Mesendoderm (in vitro differentiated cells): ENCODE measurements around the gene SNX4.

Experiments used
- DNase-seq: peaks from one replicate; pipeline ENCODE4 v3.0.0; 2013
- H2AK5ac ChIP-seq: 2 replicates; pipeline ENCODE4 v1.6.1; 2013; ENCODE audit warnings: low read length, inconsistent platforms
- H2BK120ac ChIP-seq: 2 replicates; pipeline ENCODE4 v1.6.1; 2013; ENCODE audit warnings: low read depth, mild to moderate bottlenecking, low read length, moderate library complexity, mixed read lengths
- H2BK15ac ChIP-seq: replicated peaks from 2 replicates; pipeline ENCODE4 v1.6.1; 2013; ENCODE audit warnings: low read depth, mild to moderate bottlenecking, moderate library complexity
- H2BK5ac ChIP-seq: 2 replicates; pipeline ENCODE4 v1.6.1; 2013; ENCODE audit warnings: low read length, inconsistent platforms
- H3K18ac ChIP-seq: 2 replicates; pipeline ENCODE4 v1.6.1; 2013; ENCODE audit warnings: mild to moderate bottlenecking, low read length, mixed read lengths
- H3K23ac ChIP-seq: one replicate; pipeline ENCODE4 v1.6.1; 2013; ENCODE audit warnings: low read length
- H3K27ac ChIP-seq: 2 replicates; pipeline ENCODE4 v1.5.1; 2013; ENCODE audit warnings: low read depth, mild to moderate bottlenecking, inconsistent platforms, low read length, moderate library complexity
- H3K27me3 ChIP-seq: 2 replicates; pipeline ENCODE4 v1.6.1; 2013; ENCODE audit warnings: low read length, control low read depth, mild to moderate bottlenecking, inconsistent platforms; ENCODE audit not compliant: insufficient read depth, poor library complexity
- H3K36me3 ChIP-seq: 2 replicates; pipeline ENCODE4 v1.6.1; 2013; ENCODE audit warnings: low read length, inconsistent platforms; ENCODE audit not compliant: control insufficient read depth, insufficient read depth
- H3K4ac ChIP-seq: one replicate; pipeline ENCODE4 v1.6.1; 2013; ENCODE audit warnings: low read depth, mild to moderate bottlenecking, low read length, moderate library complexity
- H3K4me1 ChIP-seq: 2 replicates; pipeline ENCODE4 v1.6.1; 2013; ENCODE audit warnings: low read depth, low read length, inconsistent platforms; ENCODE audit not compliant: control insufficient read depth
- H3K4me2 ChIP-seq: 2 replicates; pipeline ENCODE4 v1.6.1; 2013; ENCODE audit warnings: low read length
- H3K4me3 ChIP-seq: 2 replicates; pipeline ENCODE4 v1.5.1; 2013; ENCODE audit warnings: mild to moderate bottlenecking, low read length
- H3K56ac ChIP-seq: one replicate; pipeline ENCODE4 v1.6.1; 2013; ENCODE audit warnings: low read length
- H3K79me1 ChIP-seq: 2 replicates; pipeline ENCODE4 v1.6.1; 2013; ENCODE audit warnings: low read length, inconsistent platforms
- H3K79me2 ChIP-seq: 2 replicates; pipeline ENCODE4 v1.6.1; 2013; ENCODE audit warnings: mild to moderate bottlenecking, low read length; ENCODE audit not compliant: control insufficient read depth, insufficient read depth
- H3K9ac ChIP-seq: 2 replicates; pipeline ENCODE4 v1.6.1; 2013; ENCODE audit warnings: low read length, inconsistent platforms
- H4K5ac ChIP-seq: one replicate; pipeline ENCODE4 v1.6.1; 2013; ENCODE audit warnings: low read length
- H4K8ac ChIP-seq: one replicate; pipeline ENCODE4 v1.6.1; 2013; ENCODE audit warnings: low read depth, mild to moderate bottlenecking, control low read depth, low read length, moderate library complexity
- WGBS: extraction: QIAGEN DNeasy Blood & Tissue Kit; methylation state at CpG from one replicate; pipeline ENCODE4 v1.1.7; 2013; ENCODE audit warnings: low lambda C conversion rate, missing lambda C conversion rate; ENCODE audit not compliant: insufficient coverage; ENCODE audit errors: extremely low coverage; 5-methylcytosine and 5-hydroxymethylcytosine counted together

SNX4 gene

GRCh38 chr3:125480656-125481374 is 39.2 kb downstream of the SNX4 start:
- Histone ChIP-seq H3K4me3 (no peak overlapping the region), H4K5ac (no peak overlapping the region), H3K36me3 (peaks cover 2% of the 10 kb centered on the region), H2BK5ac (no peak overlapping the region), H3K79me2 (no peaks in the 10 kb centered on the region), H2BK120ac (no peak overlapping the region), H3K18ac (no peak overlapping the region), H4K8ac (no peak overlapping the region), H3K4me2 (no peak overlapping the region), H3K4me1 (no peaks in the 10 kb centered on the region), H2AK5ac (no peak overlapping the region), H2BK15ac (no peak overlapping the region), H3K27me3 (no peaks in the 10 kb centered on the region), H3K56ac (no peak overlapping the region), H3K27ac (no peak overlapping the region), H3K23ac (no peak overlapping the region), H3K9ac (no peak overlapping the region), H3K79me1 (no peaks in the 10 kb centered on the region), H3K4ac (no peak overlapping the region)
- DNase-seq = no peak
- 100% methylated on average over 1 of the region's 2 CpGs for WGBS

GRCh38 chr3:125479091-125479490 is 40.9 kb downstream of the SNX4 start:
- H3K79me2 ChIP-seq = no peaks in the 10 kb centered on the region
- H3K9ac ChIP-seq = no peak overlapping the region
- H3K4me2 ChIP-seq = no peak overlapping the region
- no peak overlapping the region for H3K23ac ChIP-seq
- H3K18ac ChIP-seq = no peak overlapping the region
- no peak overlapping the region for H3K27ac ChIP-seq
- no peaks in the 10 kb centered on the region for H3K4me1 ChIP-seq
- H2AK5ac ChIP-seq = no peak overlapping the region
- H3K56ac ChIP-seq = no peak overlapping the region
- H2BK120ac ChIP-seq = no peak overlapping the region
- no CpG with 5 or more reads among the region's 4 CpGs for WGBS
- no peaks in the 10 kb centered on the region for H3K79me1 ChIP-seq
- peaks cover 2% of the 10 kb centered on the region for H3K36me3 ChIP-seq
- H2BK15ac ChIP-seq = no peak overlapping the region
- H3K4me3 ChIP-seq = no peak overlapping the region
- no peak overlapping the region for H3K4ac ChIP-seq
- H4K5ac ChIP-seq = no peak overlapping the region
- H3K27me3 ChIP-seq = no peaks in the 10 kb centered on the region
- H2BK5ac ChIP-seq = no peak overlapping the region
- no peak for DNase-seq
- no peak overlapping the region for H4K8ac ChIP-seq

GRCh38 chr3:125478326-125478725 is 41.7 kb downstream of the SNX4 start:
- Histone ChIP-seq H2BK5ac (no peak overlapping the region), H2BK120ac (no peak overlapping the region), H4K5ac (no peak overlapping the region), H3K56ac (no peak overlapping the region), H3K27me3 (no peaks in the 10 kb centered on the region), H3K4ac (no peak overlapping the region), H3K4me1 (no peaks in the 10 kb centered on the region), H3K79me1 (no peaks in the 10 kb centered on the region), H3K18ac (no peak overlapping the region), H3K36me3 (peaks cover 2% of the 10 kb centered on the region), H4K8ac (no peak overlapping the region), H3K23ac (no peak overlapping the region), H3K4me3 (no peak overlapping the region), H3K79me2 (no peaks in the 10 kb centered on the region), H3K4me2 (no peak overlapping the region), H3K9ac (no peak overlapping the region), H2BK15ac (no peak overlapping the region), H3K27ac (no peak overlapping the region), H2AK5ac (no peak overlapping the region)
- WGBS = no CpG with 5 or more reads among the region's 2 CpGs
- DNase-seq = no peak

- H2BK15ac ChIP-seq = no peak overlapping the region
- no peak overlapping the region for H4K5ac ChIP-seq
- H2BK5ac ChIP-seq = no peak overlapping the region
- peaks cover 2% of the 10 kb centered on the region for H3K36me3 ChIP-seq
- H3K4me3 ChIP-seq = no peak overlapping the region
- no peak overlapping the region for H3K23ac ChIP-seq
- no peak overlapping the region for H4K8ac ChIP-seq
- H2AK5ac ChIP-seq = no peak overlapping the region
- no peaks in the 10 kb centered on the region for H3K27me3 ChIP-seq
- H3K18ac ChIP-seq = no peak overlapping the region
- no peaks in the 10 kb centered on the region for H3K79me1 ChIP-seq
- no peak for DNase-seq
- H3K27ac ChIP-seq = no peak overlapping the region
- no peak overlapping the region for H3K9ac ChIP-seq
- no peak overlapping the region for H2BK120ac ChIP-seq
- no peak overlapping the region for H3K56ac ChIP-seq
- no peak overlapping the region for H3K4me2 ChIP-seq
- no CpG with 5 or more reads among the region's 1 CpG for WGBS
- no peaks in the 10 kb centered on the region for H3K79me2 ChIP-seq
- no peak overlapping the region for H3K4ac ChIP-seq
- H3K4me1 ChIP-seq = no peaks in the 10 kb centered on the region
These were observed 42.3 kb downstream of the SNX4 start for GRCh38 chr3:125477701-125478100.

- no CpG with 5 or more reads among the region's 1 CpG for WGBS
These were observed 49.3 kb downstream of the SNX4 start for GRCh38 chr3:125470671-125471070.

More at GRCh38 chr3:125470671-125471070, 49.3 kb downstream of the SNX4 start:
- Histone ChIP-seq H3K4me2 (no peak overlapping the region), H2AK5ac (no peak overlapping the region), H3K27me3 (no peaks in the 10 kb centered on the region), H2BK5ac (no peak overlapping the region), H3K4ac (no peak overlapping the region), H3K23ac (no peak overlapping the region), H3K79me1 (no peaks in the 10 kb centered on the region), H3K4me3 (no peak overlapping the region), H3K79me2 (no peaks in the 10 kb centered on the region), H3K56ac (no peak overlapping the region), H2BK15ac (no peak overlapping the region), H3K36me3 (no peaks in the 10 kb centered on the region), H3K4me1 (no peaks in the 10 kb centered on the region), H4K8ac (no peak overlapping the region), H3K9ac (no peak overlapping the region), H4K5ac (no peak overlapping the region), H3K18ac (no peak overlapping the region), H3K27ac (no peak overlapping the region), H2BK120ac (no peak overlapping the region)
- no peak for DNase-seq
